GM23338 (cell line): Measurements from ENCODE around the gene DNAAF5. TPM values are rescaled to one million over a fixed set of nuclear protein-coding genes. Genes with fewer than 3 reads are reported as not detected.

Experiments used
- ATAC-seq: fragments of 200-7000 bp; cut with Tn5 transposase; 3 replicates; pipeline ENCODE4 v1.9.1; 2020
- DNase-seq: peaks from one replicate; pipeline ENCODE4 v3.0.0-alpha.2; 2015; ENCODE audit warnings: low spot score
- H2AFZ ChIP-seq: fragments of 200-600 bp; sonication (generic); 2 replicates; pipeline ENCODE4 v1.8.0; 2016; ENCODE audit warnings: antibody characterized with exemption, mild to moderate bottlenecking, moderate library complexity
- H3F3A ChIP-seq: fragments of 200-600 bp; sonication (generic); replicated peaks from 2 replicates; pipeline ENCODE4 v1.8.0; 2017; ENCODE audit warnings: antibody characterized with exemption, mixed run types, low read depth
- H3K27ac ChIP-seq: fragments of 200-600 bp; sonication (generic); 2 replicates; pipeline ENCODE4 v1.6.1; 2016; ENCODE audit warnings: low read depth
- H3K27me3 ChIP-seq: fragments of 200-600 bp; sonication (generic); 2 replicates; pipeline ENCODE4 v1.8.0; 2016; ENCODE audit warnings: mild to moderate bottlenecking, mixed run types, moderate library complexity; ENCODE audit not compliant: insufficient read depth
- H3K36me3 ChIP-seq: fragments of 200-600 bp; sonication (generic); 2 replicates; pipeline ENCODE4 v1.8.0; 2016; ENCODE audit warnings: mild to moderate bottlenecking; ENCODE audit not compliant: insufficient read depth
- H3K4me1 ChIP-seq: fragments of 200-600 bp; sonication (generic); 2 replicates; pipeline ENCODE4 v1.8.0; 2016; ENCODE audit warnings: mild to moderate bottlenecking, moderate library complexity; ENCODE audit not compliant: insufficient read depth
- H3K4me2 ChIP-seq: fragments of 200-600 bp; sonication (generic); 2 replicates; pipeline ENCODE4 v1.7.1; 2017; ENCODE audit warnings: mixed run types
- H3K4me3 ChIP-seq: fragments of 200-600 bp; sonication (generic); 2 replicates; pipeline ENCODE4 v1.6.1; 2016; ENCODE audit warnings: mixed run types
- H3K79me2 ChIP-seq: fragments of 200-600 bp; sonication (generic); replicated peaks from 2 replicates; pipeline ENCODE4 v1.8.0; 2017; ENCODE audit warnings: mild to moderate bottlenecking; ENCODE audit not compliant: insufficient read depth
- H3K9me2 ChIP-seq: fragments of 200-600 bp; sonication (generic); 2 replicates; pipeline ENCODE4 v1.8.0; 2017; ENCODE audit not compliant: insufficient read depth
- H4K20me1 ChIP-seq: fragments of 200-600 bp; sonication (generic); replicated peaks from 2 replicates; pipeline ENCODE4 v1.8.0; 2017; ENCODE audit warnings: mild to moderate bottlenecking; ENCODE audit not compliant: insufficient read depth
- H3K27ac Mint-ChIP-seq: 2 replicates; pipeline ENCODE4 v1.8.0; 2020; ENCODE audit warnings: inconsistent platforms, mild to moderate bottlenecking, moderate library complexity, mixed read lengths
- H3K27me3 Mint-ChIP-seq: 3 replicates; pipeline ENCODE4 v1.8.0; 2022; ENCODE audit warnings: low read depth, mild to moderate bottlenecking, moderate library complexity, mixed read lengths, inconsistent platforms; ENCODE audit not compliant: insufficient read depth, poor library complexity
- H3K36me3 Mint-ChIP-seq: 3 replicates; pipeline ENCODE4 v1.8.0; 2021; ENCODE audit warnings: low read depth, mild to moderate bottlenecking, inconsistent platforms, moderate library complexity, mixed read lengths
- H3K4me1 Mint-ChIP-seq: 3 replicates; pipeline ENCODE4 v1.8.0; 2020; ENCODE audit warnings: mild to moderate bottlenecking, inconsistent platforms, mixed read lengths
- H3K4me3 Mint-ChIP-seq: 3 replicates; pipeline ENCODE4 v1.8.0; 2021; ENCODE audit warnings: moderate library complexity, mild to moderate bottlenecking, inconsistent platforms, mixed read lengths
- H3K9me3 Mint-ChIP-seq: 3 replicates; pipeline ENCODE4 v1.8.0; 2020; ENCODE audit warnings: moderate library complexity, mild to moderate bottlenecking, inconsistent platforms, mixed read lengths
- CREB1 ChIP-seq: fragments of 250-450 bp; sonication (Bioruptor Pico); IDR thresholded peaks from 2 replicates; pipeline ENCODE4 v1.5.0; 2020; ENCODE audit warnings: low read depth, mild to moderate bottlenecking, moderate library complexity
- EZH2 ChIP-seq: fragments of 200-600 bp; sonication (generic); IDR thresholded peaks from one replicate; pipeline ENCODE4 v1.8.0; 2017; ENCODE audit warnings: antibody characterized with exemption, mild to moderate bottlenecking, low read depth; ENCODE audit not compliant: unreplicated experiment
- EZH2phosphoT487 ChIP-seq: fragments of 200-600 bp; sonication (generic); IDR thresholded peaks from one replicate; pipeline ENCODE4 v1.8.1; 2018; ENCODE audit warnings: antibody characterized with exemption; ENCODE audit not compliant: unreplicated experiment
- JUNB ChIP-seq: IDR thresholded peaks from one replicate; pipeline ENCODE4 v1.6.1; 2016; ENCODE audit warnings: antibody characterized with exemption; ENCODE audit not compliant: unreplicated experiment
- NANOG ChIP-seq: IDR thresholded peaks from 2 replicates; pipeline ENCODE4 v1.6.1; 2016; ENCODE audit warnings: antibody characterized with exemption, borderline replicate concordance
- POLR2AphosphoS5 ChIP-seq: IDR thresholded peaks from 2 replicates; pipeline ENCODE4 v1.6.1; 2016; ENCODE audit warnings: antibody characterized with exemption, low read depth
- STAT1 ChIP-seq: IDR thresholded peaks from one replicate; pipeline ENCODE4 v1.6.1; 2016; ENCODE audit warnings: antibody characterized with exemption; ENCODE audit not compliant: unreplicated experiment
- ZNF114 ChIP-seq: fragments of 250-450 bp; sonication (Bioruptor Pico); IDR thresholded peaks from 2 replicates; pipeline ENCODE4 v1.5.0; 2020; ENCODE audit warnings: mild to moderate bottlenecking, moderate library complexity
- ZNF331 ChIP-seq: fragments of 250-450 bp; sonication (Bioruptor Pico); IDR thresholded peaks from 2 replicates; pipeline ENCODE4 v1.5.0; 2020; ENCODE audit warnings: low read depth, mild to moderate bottlenecking, moderate library complexity
- polyA plus RNA-seq: library from polyadenylated mRNA; unstranded; fragments of >200 nt; fragmentation: Nextera tagmentation; extraction: Ambion mirVana; gene quantifications from 2 replicates; pipeline ENCODE4 v1.2.1, GENCODE V29; 2016
- total RNA-seq: library from RNA; depleted of rRNA; stranded (reverse); fragments of >200 nt; shearing (Covaris generic); gene quantifications from 2 replicates; pipeline ENCODE4 v1.2.3, GENCODE V29; 2014
- TF ChIP-seq, protein P1 (sequence below): IDR thresholded peaks from one replicate; pipeline ENCODE4 v1.6.1; 2018; ENCODE audit warnings: antibody characterized with exemption; ENCODE audit not compliant: unreplicated experiment
- TF ChIP-seq, protein P2 (sequence below): IDR thresholded peaks from 2 replicates; pipeline ENCODE4 v1.6.1; 2016; ENCODE audit warnings: antibody characterized with exemption

Gene DNAAF5
- total and polyA plus RNA-seq, 2 experiments from 2014 or later: 20.4 to 86.7 TPM

DNA sequence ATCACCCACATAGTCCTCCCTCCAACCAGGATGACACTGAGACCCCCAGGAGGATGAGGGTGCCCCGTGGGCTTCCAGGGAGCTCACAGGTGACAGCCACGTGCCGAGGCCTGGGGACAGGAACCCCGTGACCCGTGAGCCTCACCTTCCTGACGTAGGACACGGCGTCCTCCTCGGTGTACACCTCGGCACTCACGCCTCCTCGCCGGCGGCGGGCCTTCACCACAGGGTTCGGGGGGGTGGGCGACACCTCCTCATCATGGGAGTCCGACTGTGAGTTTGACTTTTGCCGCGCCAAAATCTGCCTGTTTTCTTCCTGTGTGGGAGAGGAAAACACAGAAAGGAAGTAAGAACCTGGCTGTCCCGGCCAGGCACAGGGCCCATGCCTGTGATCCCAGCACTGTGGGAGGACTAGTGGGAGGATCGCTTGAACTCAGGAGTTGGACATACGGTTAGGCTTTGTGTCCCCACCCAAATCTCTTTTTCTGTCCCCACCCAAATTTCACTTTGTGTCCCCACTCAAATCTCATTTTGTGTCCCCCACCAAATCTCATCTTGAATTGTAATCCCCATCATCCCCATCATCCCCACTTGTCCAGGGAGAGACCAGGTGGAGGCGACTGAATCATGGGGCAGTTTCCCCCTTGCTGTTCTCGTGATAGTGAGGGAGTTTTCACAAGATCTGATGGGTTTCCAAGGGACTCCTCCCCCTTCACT, 45.9 kb upstream of the DNAAF5 start (continued):
- TF ChIP-seq, protein P1, sequence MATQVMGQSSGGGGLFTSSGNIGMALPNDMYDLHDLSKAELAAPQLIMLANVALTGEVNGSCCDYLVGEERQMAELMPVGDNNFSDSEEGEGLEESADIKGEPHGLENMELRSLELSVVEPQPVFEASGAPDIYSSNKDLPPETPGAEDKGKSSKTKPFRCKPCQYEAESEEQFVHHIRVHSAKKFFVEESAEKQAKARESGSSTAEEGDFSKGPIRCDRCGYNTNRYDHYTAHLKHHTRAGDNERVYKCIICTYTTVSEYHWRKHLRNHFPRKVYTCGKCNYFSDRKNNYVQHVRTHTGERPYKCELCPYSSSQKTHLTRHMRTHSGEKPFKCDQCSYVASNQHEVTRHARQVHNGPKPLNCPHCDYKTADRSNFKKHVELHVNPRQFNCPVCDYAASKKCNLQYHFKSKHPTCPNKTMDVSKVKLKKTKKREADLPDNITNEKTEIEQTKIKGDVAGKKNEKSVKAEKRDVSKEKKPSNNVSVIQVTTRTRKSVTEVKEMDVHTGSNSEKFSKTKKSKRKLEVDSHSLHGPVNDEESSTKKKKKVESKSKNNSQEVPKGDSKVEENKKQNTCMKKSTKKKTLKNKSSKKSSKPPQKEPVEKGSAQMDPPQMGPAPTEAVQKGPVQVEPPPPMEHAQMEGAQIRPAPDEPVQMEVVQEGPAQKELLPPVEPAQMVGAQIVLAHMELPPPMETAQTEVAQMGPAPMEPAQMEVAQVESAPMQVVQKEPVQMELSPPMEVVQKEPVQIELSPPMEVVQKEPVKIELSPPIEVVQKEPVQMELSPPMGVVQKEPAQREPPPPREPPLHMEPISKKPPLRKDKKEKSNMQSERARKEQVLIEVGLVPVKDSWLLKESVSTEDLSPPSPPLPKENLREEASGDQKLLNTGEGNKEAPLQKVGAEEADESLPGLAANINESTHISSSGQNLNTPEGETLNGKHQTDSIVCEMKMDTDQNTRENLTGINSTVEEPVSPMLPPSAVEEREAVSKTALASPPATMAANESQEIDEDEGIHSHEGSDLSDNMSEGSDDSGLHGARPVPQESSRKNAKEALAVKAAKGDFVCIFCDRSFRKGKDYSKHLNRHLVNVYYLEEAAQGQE: no peak
- no peak for TF ChIP-seq STAT1
- TF ChIP-seq NANOG: no peak
- no peak for TF ChIP-seq POLR2AphosphoS5
- no peak for TF ChIP-seq CREB1
- TF ChIP-seq JUNB: no peak
- no peak for TF ChIP-seq EZH2
- TF ChIP-seq ZNF331 (CRISPR knock-in tag): no peak
- TF ChIP-seq EZH2phosphoT487: no peak
- TF ChIP-seq, protein P2, sequence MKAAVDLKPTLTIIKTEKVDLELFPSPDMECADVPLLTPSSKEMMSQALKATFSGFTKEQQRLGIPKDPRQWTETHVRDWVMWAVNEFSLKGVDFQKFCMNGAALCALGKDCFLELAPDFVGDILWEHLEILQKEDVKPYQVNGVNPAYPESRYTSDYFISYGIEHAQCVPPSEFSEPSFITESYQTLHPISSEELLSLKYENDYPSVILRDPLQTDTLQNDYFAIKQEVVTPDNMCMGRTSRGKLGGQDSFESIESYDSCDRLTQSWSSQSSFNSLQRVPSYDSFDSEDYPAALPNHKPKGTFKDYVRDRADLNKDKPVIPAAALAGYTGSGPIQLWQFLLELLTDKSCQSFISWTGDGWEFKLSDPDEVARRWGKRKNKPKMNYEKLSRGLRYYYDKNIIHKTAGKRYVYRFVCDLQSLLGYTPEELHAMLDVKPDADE: no peak
- no peak for TF ChIP-seq ZNF114

DNA sequence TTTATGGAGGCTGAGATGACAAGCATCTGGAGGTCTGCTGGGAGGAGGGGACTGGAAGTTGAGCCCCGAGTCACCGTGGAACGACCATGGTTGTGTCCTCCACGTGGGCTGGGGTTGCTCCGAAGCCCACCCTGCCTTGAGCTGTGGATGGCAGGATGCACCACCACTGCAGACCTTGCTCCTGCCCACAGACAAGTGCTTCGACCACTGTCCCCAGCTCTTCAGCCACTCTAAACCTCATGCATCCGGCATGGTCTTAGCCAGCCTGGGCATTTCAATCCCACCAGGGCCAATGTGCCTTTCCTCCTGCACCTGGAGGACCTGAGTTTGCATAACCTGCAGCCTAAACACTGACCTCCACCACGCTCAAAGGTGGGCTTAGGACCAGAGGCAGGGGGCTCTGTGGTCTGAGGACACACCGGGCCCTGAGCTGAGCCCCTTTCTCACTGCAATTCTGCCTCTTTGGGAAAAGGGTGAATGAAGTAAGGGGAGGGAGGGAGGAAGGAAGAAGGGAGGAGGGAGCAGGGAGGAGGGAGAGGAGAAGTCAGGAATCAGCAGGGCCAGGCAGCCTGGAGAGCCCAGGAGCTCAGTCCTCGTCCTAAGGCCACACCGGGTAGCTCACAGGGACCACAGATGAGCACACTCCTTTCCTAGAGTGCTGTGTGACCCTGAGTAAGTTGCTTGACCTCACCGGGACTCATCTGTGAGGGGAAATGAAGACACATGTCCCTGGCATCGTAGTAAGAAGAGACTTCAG, 44.8 kb upstream of the DNAAF5 start:
- peaks cover 84% of the 10 kb centered on the region for H3K36me3 Mint-ChIP-seq
- DNase-seq: no peak
- peaks cover 4% of the 10 kb centered on the region for H3K27me3 Mint-ChIP-seq
- H3K27ac Mint-ChIP-seq: no peak overlapping the region
- Histone ChIP-seq H3K27ac (no peak overlapping the region), H3K36me3 (peaks cover 3% of the 10 kb centered on the region; the same call in 1 of the 2 replicates), H3K79me2 (peaks cover 14% of the 10 kb centered on the region), H3K4me3 (no peak overlapping the region), H3K4me1 (no peaks in the 10 kb centered on the region), H3K4me2 (no peak overlapping the region), H3F3A (0 out of 2 replicates have a peak, but pooled peaks cover 2% of the 10 kb centered on the region), H4K20me1 (0 out of 2 replicates have a peak, but pooled peaks cover 6% of the 10 kb centered on the region), H3K27me3 (no peaks in the 10 kb centered on the region), H3K9me2 (no peaks in the 10 kb centered on the region), H2AFZ (no peak overlapping the region)
- no peaks in the 10 kb centered on the region for H3K4me1 Mint-ChIP-seq
- H3K4me3 Mint-ChIP-seq: no peak overlapping the region
- TF ChIP-seq, protein P1: no peak
- no peak for TF ChIP-seq JUNB
- H3K9me3 Mint-ChIP-seq: peaks cover 25% of the 10 kb centered on the region
- no peak for ATAC-seq
